22Rv1 (cell line): ENCODE data around the gene TACC2.

Experiments
- CTCF ChIP-seq: fragments of 450-650 bp; IDR thresholded peaks from 2 replicates; pipeline ENCODE4 v1.5.1; 2017; ENCODE audit warnings: mild to moderate bottlenecking
- ZFX ChIP-seq: fragments of 450-650 bp; IDR thresholded peaks from 2 replicates; pipeline ENCODE4 v1.6.1; 2017; ENCODE audit warnings: antibody characterized with exemption, borderline replicate concordance

GRCh38 chr10:122103592-122103991 lies 114.6 kb downstream of the TACC2 start:
- TF ChIP-seq CTCF (no peak), ZFX (no peak)
